Measurements from ENCODE around the gene ABCG5. TPM values are rescaled to one million over a fixed set of nuclear protein-coding genes. Genes with fewer than 3 reads are reported as not detected.

Gene ABCG5
- total RNA-seq, 1 donor from 2014 or later, result not detected

GRCh38 chr2:43879261-43879660 lies 40.6 kb upstream of the ABCG5 start:
- TF ChIP-seq, protein P1, sequence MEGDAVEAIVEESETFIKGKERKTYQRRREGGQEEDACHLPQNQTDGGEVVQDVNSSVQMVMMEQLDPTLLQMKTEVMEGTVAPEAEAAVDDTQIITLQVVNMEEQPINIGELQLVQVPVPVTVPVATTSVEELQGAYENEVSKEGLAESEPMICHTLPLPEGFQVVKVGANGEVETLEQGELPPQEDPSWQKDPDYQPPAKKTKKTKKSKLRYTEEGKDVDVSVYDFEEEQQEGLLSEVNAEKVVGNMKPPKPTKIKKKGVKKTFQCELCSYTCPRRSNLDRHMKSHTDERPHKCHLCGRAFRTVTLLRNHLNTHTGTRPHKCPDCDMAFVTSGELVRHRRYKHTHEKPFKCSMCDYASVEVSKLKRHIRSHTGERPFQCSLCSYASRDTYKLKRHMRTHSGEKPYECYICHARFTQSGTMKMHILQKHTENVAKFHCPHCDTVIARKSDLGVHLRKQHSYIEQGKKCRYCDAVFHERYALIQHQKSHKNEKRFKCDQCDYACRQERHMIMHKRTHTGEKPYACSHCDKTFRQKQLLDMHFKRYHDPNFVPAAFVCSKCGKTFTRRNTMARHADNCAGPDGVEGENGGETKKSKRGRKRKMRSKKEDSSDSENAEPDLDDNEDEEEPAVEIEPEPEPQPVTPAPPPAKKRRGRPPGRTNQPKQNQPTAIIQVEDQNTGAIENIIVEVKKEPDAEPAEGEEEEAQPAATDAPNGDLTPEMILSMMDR (conservative IDR thresholded peaks at IDR 0.05; ENCODE audit: low read depth, low read length), result no peak
- no peak overlapping the region for H3K4me3 ChIP-seq (ENCODE audit: low read depth, low read length)
- DNase-seq (ENCODE audit: low read depth), result no peak

GRCh38 chr2:43877782-43878464 lies 39.3 kb upstream of the ABCG5 start:
- TF ChIP-seq, protein P1 (conservative IDR thresholded peaks at IDR 0.05; ENCODE audit: low read depth, low read length), result peak; percentile 94
- H3K4me3 ChIP-seq (ENCODE audit: low read depth, low read length), result no peak overlapping the region
- no peak for DNase-seq (ENCODE audit: low read depth)

GRCh38 chr2:43874776-43875451 lies 36.3 kb upstream of the ABCG5 start:
- H3K4me3 ChIP-seq (ENCODE audit: low read depth, low read length), result no peak overlapping the region
- TF ChIP-seq, protein P1 (conservative IDR thresholded peaks at IDR 0.05; ENCODE audit: low read depth, low read length), result no peak
- DNase-seq (ENCODE audit: low read depth), result no peak

- no peak overlapping the region for H3K4me3 ChIP-seq (ENCODE audit: low read depth, low read length)
- TF ChIP-seq, protein P1 (conservative IDR thresholded peaks at IDR 0.05; ENCODE audit: low read depth, low read length), result no peak
- no peak for DNase-seq (ENCODE audit: low read depth)
Observed at GRCh38 chr2:43872151-43872550, 33.5 kb upstream of the ABCG5 start.

DNA sequence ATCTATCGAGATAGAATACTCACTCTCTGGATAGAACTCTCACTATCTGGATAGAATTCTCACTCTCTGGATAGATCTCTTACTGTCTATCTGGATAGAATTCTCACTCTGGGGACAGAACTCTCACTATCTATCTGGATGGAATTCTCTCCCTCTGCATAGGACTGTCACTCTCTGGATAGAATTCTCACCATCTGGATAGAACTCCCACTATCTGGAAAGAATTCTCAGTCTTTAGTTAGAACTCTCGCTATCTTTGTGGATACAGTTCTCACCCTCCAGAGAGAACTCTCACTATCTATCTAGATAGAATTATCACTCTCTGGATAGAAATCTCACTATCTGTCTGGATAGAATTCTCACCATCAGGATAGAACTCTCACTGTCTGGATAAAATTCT lies 16.7 kb upstream of the ABCG5 start:
- no peak overlapping the region for H3K4me3 ChIP-seq (ENCODE audit: low read depth, low read length)
- no peak for DNase-seq (ENCODE audit: low read depth)
- TF ChIP-seq, protein P1 (conservative IDR thresholded peaks at IDR 0.05; ENCODE audit: low read depth, low read length), result no peak

GRCh38 chr2:43854671-43855070 lies 16.0 kb upstream of the ABCG5 start:
- TF ChIP-seq, protein P1 (conservative IDR thresholded peaks at IDR 0.05; ENCODE audit: low read depth, low read length), result no peak
- no peak overlapping the region for H3K4me3 ChIP-seq (ENCODE audit: low read depth, low read length)

More at GRCh38 chr2:43854671-43855070, 16.0 kb upstream of the ABCG5 start:
- DNase-seq (ENCODE audit: low read depth), result no peak

All from epithelial cell of proximal tubule (primary cell).